Measurements from ENCODE around the gene CCT2. TPM values are rescaled to one million over a fixed set of nuclear protein-coding genes. Genes with fewer than 3 reads are reported as not detected.

The CCT2 gene
- total and polyA plus RNA-seq, 2 of the 13 experiments (the other 11 are each of a cell fraction or from before 2014, with no cell fraction given) = 209 to 388 TPM

DNA sequence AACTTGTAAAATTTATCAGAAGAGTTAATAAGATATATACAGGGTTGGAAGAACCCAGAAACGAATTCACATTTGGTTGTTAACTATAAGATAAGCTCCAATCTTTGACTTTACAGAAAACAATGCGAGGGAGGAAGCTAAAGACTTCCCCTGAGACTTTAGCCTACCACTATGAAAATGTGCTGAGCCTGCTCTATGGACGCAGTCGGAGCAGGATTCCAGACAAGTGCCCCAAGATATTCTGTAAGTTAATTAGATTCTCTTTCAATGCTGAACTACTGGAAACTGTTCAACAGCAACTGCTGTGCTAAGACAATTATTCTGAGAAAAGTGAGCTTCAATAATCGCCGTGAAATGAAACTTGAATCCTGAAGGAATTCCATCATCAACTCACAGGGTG lies 33.8 kb downstream of the CCT2 start:
- POLR2A ChIA-PET = no interaction called here
- CTCF ChIA-PET (ENCODE audit: low intra/inter-chr PET ratio, low total read pairs) = no interaction called here
- 51% methylated on average over 6 of the region's 6 CpGs for WGBS (ENCODE audit: low lambda C conversion rate)

More for the DNA sequence above, 33.8 kb downstream of the CCT2 start:
- no peak overlapping the region for H3K9ac ChIP-seq (ENCODE audit: insufficient read depth, low read depth, low read length)
- no peaks in the 10 kb centered on the region for H4K20me1 ChIP-seq (ENCODE audit: insufficient read depth, low read length)
- no peak overlapping the region for H3K4me2 ChIP-seq (ENCODE audit: low read depth, low read length)
- ATAC-seq (no peak), FAIRE-seq (no peak), DNase-seq (ENCODE audit: low spot score) (no peak)
- peaks cover 0 to 10% of the 10 kb centered on the region in 2 experiments; a peak in 2 of 5 replicates for H3K27me3 ChIP-seq (ENCODE audit: control insufficient read depth in 1 of 2, insufficient read depth in 2 of 2, low read length in 2 of 2)
- H3K4me3 ChIP-seq (replicated peaks in 1 of 3; ENCODE audit: insufficient read depth in 1 of 3, low read depth in 2 of 3, low read length in 3 of 3) = no peak overlapping the region
- TF ChIP-seq STAT6 (CRISPR knock-in tag; IDR thresholded peaks at IDR 0.05; ENCODE audit: borderline replicate concordance) (no peak), ZNF780A (CRISPR knock-in tag; IDR thresholded peaks at IDR 0.05) (no peak), KLF13 (CRISPR knock-in tag; IDR thresholded peaks at IDR 0.05) (no peak), PHF8 (CRISPR knock-in tag; IDR thresholded peaks at IDR 0.05) (no peak), NFATC3 (CRISPR knock-in tag; IDR thresholded peaks at IDR 0.05) (no peak), ZMAT3 (CRISPR knock-in tag; conservative IDR thresholded peaks at IDR 0.05) (no peak), ZNF644 (CRISPR knock-in tag; IDR thresholded peaks at IDR 0.05; ENCODE audit: low read depth) (no peak)
- no peak overlapping the region for H3K27ac ChIP-seq (ENCODE audit: extremely low read length, insufficient read depth, low read length)
- H3K79me2 ChIP-seq (ENCODE audit: insufficient read depth, low read length) = no peaks in the 10 kb centered on the region
- BruUV-seq (replicated peaks) = no TSS peak
- H3K9me3 ChIP-seq (ENCODE audit: low read length) = no peaks in the 10 kb centered on the region
- intact Hi-C loops (cut with micrococcal nuclease; ENCODE audit: unreplicated experiment) (no loop called here), in situ Hi-C loops (cut with HindIII; ENCODE audit: extremely low pct_ligation_motif_present, low pct_unique_long_range_greater_than_20kb) (no loop called here)
- peaks cover 7% of the 10 kb centered on the region; the same call in 1 of the 2 replicates for H3K4me1 ChIP-seq (ENCODE audit: insufficient read depth, low read length)
- no peak overlapping the region for H2AFZ ChIP-seq (ENCODE audit: low read length)
- no peaks in the 10 kb centered on the region for H3K36me3 ChIP-seq (replicated peaks in 1 of 2; ENCODE audit: control insufficient read depth in 1 of 2, insufficient read depth in 2 of 2, low read length in 2 of 2)
